AML-193 (cell line): ENCODE measurements around the gene SEC14L5.

ENCODE experiments used
- DNase-seq, 2 experiments: peaks; one replicate each; lab custom pipeline; 2025; lab: John Stamatoyannopoulos, UW

SEC14L5 gene

GRCh38 chr16:4931381-4931780, 26.7 kb upstream of the SEC14L5 start:
- no peak for DNase-seq

GRCh38 chr16:4933433-4933832, 24.7 kb upstream of the SEC14L5 start:
- DNase-seq: no peak

GRCh38 chr16:4933871-4934395, 24.2 kb upstream of the SEC14L5 start:
- no peak for DNase-seq

- DNase-seq: no peak
Observed at GRCh38 chr16:4934591-4934990, 23.5 kb upstream of the SEC14L5 start.

GRCh38 chr16:4935241-4935855, 22.8 kb upstream of the SEC14L5 start:
- DNase-seq: no peak

- DNase-seq: no peak
Observed at GRCh38 chr16:4936181-4936990, 21.7 kb upstream of the SEC14L5 start.

- no peak for DNase-seq
Observed at GRCh38 chr16:4936991-4937781, 20.9 kb upstream of the SEC14L5 start, which contains the start of gene PPL. Gene PPL (minus strand): TSS chr16:4937148. CDS start chr16:4937045, 103 bp downstream.

GRCh38 chr16:4937782-4938682, 20.1 kb upstream of the SEC14L5 start:
- no peak for DNase-seq

GRCh38 chr16:4938683-4939030, 19.5 kb upstream of the SEC14L5 start:
- DNase-seq: no peak

- DNase-seq: no peak
Observed at GRCh38 chr16:4940719-4941118, 17.4 kb upstream of the SEC14L5 start.

GRCh38 chr16:4942481-4942880, 15.6 kb upstream of the SEC14L5 start:
- no peak for DNase-seq

GRCh38 chr16:4944333-4945281, 13.5 kb upstream of the SEC14L5 start:
- DNase-seq: no peak

GRCh38 chr16:4945560-4946502, 12.3 kb upstream of the SEC14L5 start:
- no peak for DNase-seq

- no peak for DNase-seq
Observed at GRCh38 chr16:4946917-4947316, 11.2 kb upstream of the SEC14L5 start.

GRCh38 chr16:4947722-4948503, 10.2 kb upstream of the SEC14L5 start:
- peak; percentile 73 to 86 for DNase-seq

GRCh38 chr16:4948903-4949766, 9.0 kb upstream of the SEC14L5 start:
- no peak for DNase-seq

- DNase-seq: no peak
Observed at GRCh38 chr16:4949986-4950385, 8.1 kb upstream of the SEC14L5 start.
